ENCODE results near the gene ERBB4.

The ERBB4 gene

GRCh38 chr2:211401328-211401727 is 1137.3 kb downstream of the ERBB4 start:
- no peaks in the 10 kb centered on the region for H3K9me2 ChIP-seq (replicated peaks; ENCODE audit: insufficient read depth, low read length)
- no peaks in the 10 kb centered on the region for H3K9me3 ChIP-seq (replicated peaks; ENCODE audit: insufficient read depth, low read length)
- no peak for TF ChIP-seq CTCF (IDR thresholded peaks at IDR 0.05; ENCODE audit: low read length)
- TF ChIP-seq EZH2phosphoT487 (IDR thresholded peaks at IDR 0.05; ENCODE audit: low read length): no peak
- TF ChIP-seq EZH2 (optimal IDR thresholded peaks at IDR 0.05; ENCODE audit: low read depth, low read length): no peak
- no peaks in the 10 kb centered on the region for H4K20me1 ChIP-seq (ENCODE audit: insufficient read depth, low read length)
- no peak overlapping the region for H3K4me2 ChIP-seq (ENCODE audit: low read depth, low read length)
- no peak overlapping the region for H3K4me3 ChIP-seq (ENCODE audit: low read length)
- no peak overlapping the region for H2AFZ ChIP-seq (ENCODE audit: low read length)
- DNase-seq: no peak
- no peaks in the 10 kb centered on the region for H3F3A ChIP-seq (ENCODE audit: insufficient read depth, low read length)
- H3K27ac ChIP-seq (ENCODE audit: low read length): no peak overlapping the region
- H3K4me1 ChIP-seq (ENCODE audit: low read length): no peaks in the 10 kb centered on the region
- no peaks in the 10 kb centered on the region for H3K36me3 ChIP-seq (replicated peaks; ENCODE audit: insufficient read depth, low read length)
- H3K27me3 ChIP-seq (replicated peaks; ENCODE audit: insufficient read depth, low read length): no peaks in the 10 kb centered on the region
- H3K9ac ChIP-seq (ENCODE audit: low read length): no peak overlapping the region
- no peaks in the 10 kb centered on the region for H3K79me2 ChIP-seq (ENCODE audit: low read length)

GRCh38 chr2:211397764-211398163 is 1140.8 kb downstream of the ERBB4 start:
- no peak for TF ChIP-seq EZH2 (optimal IDR thresholded peaks at IDR 0.05; ENCODE audit: low read depth, low read length)
- TF ChIP-seq CTCF (IDR thresholded peaks at IDR 0.05; ENCODE audit: low read length): no peak
- TF ChIP-seq EZH2phosphoT487 (IDR thresholded peaks at IDR 0.05; ENCODE audit: low read length): no peak
- Histone ChIP-seq H3K9me3 (replicated peaks; ENCODE audit: insufficient read depth, low read length) (no peaks in the 10 kb centered on the region), H2AFZ (ENCODE audit: low read length) (no peak overlapping the region), H3K9me2 (replicated peaks; ENCODE audit: insufficient read depth, low read length) (no peaks in the 10 kb centered on the region), H3K9ac (ENCODE audit: low read length) (no peak overlapping the region), H3K27ac (ENCODE audit: low read length) (no peak overlapping the region), H4K20me1 (ENCODE audit: insufficient read depth, low read length) (no peaks in the 10 kb centered on the region), H3K4me2 (ENCODE audit: low read depth, low read length) (no peak overlapping the region), H3K79me2 (ENCODE audit: low read length) (no peaks in the 10 kb centered on the region), H3K27me3 (replicated peaks; ENCODE audit: insufficient read depth, low read length) (no peaks in the 10 kb centered on the region), H3K36me3 (replicated peaks; ENCODE audit: insufficient read depth, low read length) (no peaks in the 10 kb centered on the region), H3K4me3 (ENCODE audit: low read length) (no peak overlapping the region), H3K4me1 (ENCODE audit: low read length) (0 out of 2 replicates have a peak, but pooled peaks cover 6% of the 10 kb centered on the region), H3F3A (ENCODE audit: insufficient read depth, low read length) (no peaks in the 10 kb centered on the region)
- DNase-seq: no peak

GRCh38 chr2:211396815-211397214 is 1141.8 kb downstream of the ERBB4 start:
- Histone ChIP-seq H4K20me1 (ENCODE audit: insufficient read depth, low read length) (no peaks in the 10 kb centered on the region), H3K9me2 (replicated peaks; ENCODE audit: insufficient read depth, low read length) (no peaks in the 10 kb centered on the region), H3K9ac (ENCODE audit: low read length) (no peak overlapping the region), H3K4me3 (ENCODE audit: low read length) (no peak overlapping the region), H3F3A (ENCODE audit: insufficient read depth, low read length) (no peaks in the 10 kb centered on the region), H2AFZ (ENCODE audit: low read length) (no peak overlapping the region), H3K4me2 (ENCODE audit: low read depth, low read length) (no peak overlapping the region), H3K27me3 (replicated peaks; ENCODE audit: insufficient read depth, low read length) (no peaks in the 10 kb centered on the region), H3K79me2 (ENCODE audit: low read length) (no peaks in the 10 kb centered on the region), H3K9me3 (replicated peaks; ENCODE audit: insufficient read depth, low read length) (no peaks in the 10 kb centered on the region), H3K27ac (ENCODE audit: low read length) (no peak overlapping the region), H3K4me1 (ENCODE audit: low read length) (0 out of 2 replicates have a peak, but pooled peaks cover 6% of the 10 kb centered on the region), H3K36me3 (replicated peaks; ENCODE audit: insufficient read depth, low read length) (no peaks in the 10 kb centered on the region)
- no peak for DNase-seq
- TF ChIP-seq CTCF (IDR thresholded peaks at IDR 0.05; ENCODE audit: low read length) (no peak), EZH2phosphoT487 (IDR thresholded peaks at IDR 0.05; ENCODE audit: low read length) (no peak), EZH2 (optimal IDR thresholded peaks at IDR 0.05; ENCODE audit: low read depth, low read length) (no peak)

Data from MM.1S (cell line).